Testis (tissue), 2 donors: ENCODE results near the gene SLC4A8.

Experiments used
- POLR2A ChIP-seq: fragments of 450-650 bp; IDR thresholded peaks from one replicate; pipeline ENCODE4 v1.6.1; 2017; ENCODE audit warnings: antibody characterized with exemption, mild to moderate bottlenecking, moderate library complexity
- TF ChIP-seq, protein P1 (sequence below), 3 experiments: fragments of 450-650 bp in 2 of 3; fragments of 200-600 bp in 1 of 3; sonication (generic) in 1 of 3; IDR thresholded peaks; one replicate each; pipeline ENCODE4 v1.5.1; 2016 to 2019; ENCODE audit warnings: antibody characterized with exemption in 3 of 3, mild to moderate bottlenecking in 2 of 3, moderate library complexity in 1 of 3

DNA sequence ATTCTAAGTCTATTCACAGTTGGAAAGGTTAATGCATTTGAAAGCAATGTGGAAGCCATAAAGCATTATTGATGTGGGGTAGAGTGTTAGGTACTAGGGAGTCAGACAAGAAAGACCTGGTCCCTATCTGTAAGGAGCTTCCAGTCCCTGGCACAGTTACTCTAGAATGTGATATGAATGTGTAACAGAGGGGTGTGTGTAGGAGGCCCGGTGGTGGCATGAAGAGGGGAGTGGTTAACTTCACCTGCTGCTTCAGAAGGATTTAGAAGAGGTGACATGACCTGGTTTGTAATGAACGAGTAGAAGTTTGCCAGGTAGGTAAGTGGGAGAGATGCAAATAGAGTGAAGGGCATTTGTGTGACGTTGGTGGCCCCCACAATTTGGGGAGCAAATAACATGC is 18.3 kb upstream of the SLC4A8 start:
- TF ChIP-seq, protein P1, sequence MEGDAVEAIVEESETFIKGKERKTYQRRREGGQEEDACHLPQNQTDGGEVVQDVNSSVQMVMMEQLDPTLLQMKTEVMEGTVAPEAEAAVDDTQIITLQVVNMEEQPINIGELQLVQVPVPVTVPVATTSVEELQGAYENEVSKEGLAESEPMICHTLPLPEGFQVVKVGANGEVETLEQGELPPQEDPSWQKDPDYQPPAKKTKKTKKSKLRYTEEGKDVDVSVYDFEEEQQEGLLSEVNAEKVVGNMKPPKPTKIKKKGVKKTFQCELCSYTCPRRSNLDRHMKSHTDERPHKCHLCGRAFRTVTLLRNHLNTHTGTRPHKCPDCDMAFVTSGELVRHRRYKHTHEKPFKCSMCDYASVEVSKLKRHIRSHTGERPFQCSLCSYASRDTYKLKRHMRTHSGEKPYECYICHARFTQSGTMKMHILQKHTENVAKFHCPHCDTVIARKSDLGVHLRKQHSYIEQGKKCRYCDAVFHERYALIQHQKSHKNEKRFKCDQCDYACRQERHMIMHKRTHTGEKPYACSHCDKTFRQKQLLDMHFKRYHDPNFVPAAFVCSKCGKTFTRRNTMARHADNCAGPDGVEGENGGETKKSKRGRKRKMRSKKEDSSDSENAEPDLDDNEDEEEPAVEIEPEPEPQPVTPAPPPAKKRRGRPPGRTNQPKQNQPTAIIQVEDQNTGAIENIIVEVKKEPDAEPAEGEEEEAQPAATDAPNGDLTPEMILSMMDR (IDR thresholded peaks at IDR 0.05) = no peak
- TF ChIP-seq POLR2A = no peak
